OCI-LY7 (cell line): ENCODE results near the gene VSIR.

Source experiments
- EZH2phosphoT487 ChIP-seq: fragments of 200-600 bp; sonication (generic); IDR thresholded peaks from 2 replicates; pipeline ENCODE4 v1.6.1; 2018; ENCODE audit warnings: low read depth, borderline replicate concordance, mild to moderate bottlenecking, mixed run types, antibody characterized with exemption, low read length, moderate library complexity, mixed read lengths
- TF ChIP-seq, protein P1 (sequence below): fragments of 200-600 bp; sonication (generic); conservative IDR thresholded peaks from 2 replicates; pipeline ENCODE4 v1.5.1; 2014; ENCODE audit warnings: mild to moderate bottlenecking, antibody characterized with exemption, low read length, moderate library complexity, mixed read lengths

DNA sequence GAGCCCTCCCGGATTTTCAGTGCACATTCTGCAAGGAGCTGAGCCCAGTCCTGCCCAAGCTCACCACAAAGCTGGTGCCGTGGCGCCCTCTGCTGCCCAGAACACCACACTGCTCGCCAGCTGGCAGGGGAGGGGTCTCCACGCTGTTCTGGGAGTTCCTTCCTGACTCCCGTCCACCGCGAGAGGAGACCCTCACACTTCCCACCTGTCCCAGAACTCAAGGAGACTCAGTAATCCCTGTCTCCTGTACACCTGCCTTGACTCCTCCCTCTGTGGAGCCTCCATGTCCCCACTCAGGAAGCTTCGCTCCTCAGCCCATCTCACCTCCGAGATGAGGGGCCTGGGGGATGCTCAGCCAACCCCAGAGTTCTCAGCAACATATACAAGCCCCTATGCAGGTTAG, 65.0 kb downstream of the VSIR start:
- TF ChIP-seq, protein P1, sequence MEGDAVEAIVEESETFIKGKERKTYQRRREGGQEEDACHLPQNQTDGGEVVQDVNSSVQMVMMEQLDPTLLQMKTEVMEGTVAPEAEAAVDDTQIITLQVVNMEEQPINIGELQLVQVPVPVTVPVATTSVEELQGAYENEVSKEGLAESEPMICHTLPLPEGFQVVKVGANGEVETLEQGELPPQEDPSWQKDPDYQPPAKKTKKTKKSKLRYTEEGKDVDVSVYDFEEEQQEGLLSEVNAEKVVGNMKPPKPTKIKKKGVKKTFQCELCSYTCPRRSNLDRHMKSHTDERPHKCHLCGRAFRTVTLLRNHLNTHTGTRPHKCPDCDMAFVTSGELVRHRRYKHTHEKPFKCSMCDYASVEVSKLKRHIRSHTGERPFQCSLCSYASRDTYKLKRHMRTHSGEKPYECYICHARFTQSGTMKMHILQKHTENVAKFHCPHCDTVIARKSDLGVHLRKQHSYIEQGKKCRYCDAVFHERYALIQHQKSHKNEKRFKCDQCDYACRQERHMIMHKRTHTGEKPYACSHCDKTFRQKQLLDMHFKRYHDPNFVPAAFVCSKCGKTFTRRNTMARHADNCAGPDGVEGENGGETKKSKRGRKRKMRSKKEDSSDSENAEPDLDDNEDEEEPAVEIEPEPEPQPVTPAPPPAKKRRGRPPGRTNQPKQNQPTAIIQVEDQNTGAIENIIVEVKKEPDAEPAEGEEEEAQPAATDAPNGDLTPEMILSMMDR = peak; percentile 98
- TF ChIP-seq EZH2phosphoT487 = no peak
